GM21786 (cell line): ENCODE data around the gene POU6F1.

ENCODE experiments used
- ATAC-seq: cut with Tn5 transposase; IDR thresholded peaks from one replicate; pipeline ENCODE4 v1.9.1; 2021; ENCODE audit not compliant: unreplicated experiment

POU6F1 gene

GRCh38 chr12:51171884-51172514 lies 45.9 kb downstream of the POU6F1 start:
- ATAC-seq = no peak

DNA sequence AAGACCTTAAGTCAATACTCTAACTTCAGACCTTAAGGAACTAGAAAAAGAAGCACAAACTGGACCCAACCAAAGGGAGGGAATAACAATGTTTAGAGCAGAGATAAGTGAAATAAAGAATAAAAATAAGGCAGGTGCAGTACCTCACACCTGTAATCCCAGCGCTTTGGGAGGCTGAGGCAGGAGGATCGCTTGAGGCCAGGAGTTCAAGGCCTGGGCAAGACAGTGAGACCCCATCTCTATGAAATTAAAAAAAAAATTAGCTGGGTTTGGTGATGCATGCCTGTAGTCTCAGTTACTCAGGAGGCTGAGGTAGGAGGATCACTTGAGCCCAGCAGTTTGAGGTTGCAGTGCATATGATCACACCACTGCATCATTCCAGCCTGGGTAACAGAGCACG lies 54.1 kb downstream of the POU6F1 start:
- no peak for ATAC-seq

DNA sequence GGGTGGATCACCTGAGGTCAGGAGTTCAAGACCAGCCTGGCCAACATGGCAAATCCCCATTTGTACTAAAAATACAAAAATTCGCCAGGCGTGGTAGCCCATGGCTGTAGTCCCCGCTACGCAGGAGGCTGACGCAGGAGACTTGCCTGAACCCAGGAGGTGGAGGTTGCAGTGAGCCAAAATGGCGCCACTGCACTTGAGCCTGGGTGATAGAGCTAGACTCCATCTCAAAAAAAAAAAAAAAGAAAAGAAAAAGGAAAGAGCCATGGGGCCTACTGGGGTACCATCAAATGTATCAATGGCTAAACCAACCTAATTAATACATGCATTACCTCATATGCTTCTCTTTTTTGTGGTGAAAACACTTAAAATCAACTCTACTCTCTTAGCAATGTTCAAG lies 55.6 kb downstream of the POU6F1 start:
- no peak for ATAC-seq

- no peak for ATAC-seq
Observed at GRCh38 chr12:51160814-51161459, 56.9 kb downstream of the POU6F1 start.

DNA sequence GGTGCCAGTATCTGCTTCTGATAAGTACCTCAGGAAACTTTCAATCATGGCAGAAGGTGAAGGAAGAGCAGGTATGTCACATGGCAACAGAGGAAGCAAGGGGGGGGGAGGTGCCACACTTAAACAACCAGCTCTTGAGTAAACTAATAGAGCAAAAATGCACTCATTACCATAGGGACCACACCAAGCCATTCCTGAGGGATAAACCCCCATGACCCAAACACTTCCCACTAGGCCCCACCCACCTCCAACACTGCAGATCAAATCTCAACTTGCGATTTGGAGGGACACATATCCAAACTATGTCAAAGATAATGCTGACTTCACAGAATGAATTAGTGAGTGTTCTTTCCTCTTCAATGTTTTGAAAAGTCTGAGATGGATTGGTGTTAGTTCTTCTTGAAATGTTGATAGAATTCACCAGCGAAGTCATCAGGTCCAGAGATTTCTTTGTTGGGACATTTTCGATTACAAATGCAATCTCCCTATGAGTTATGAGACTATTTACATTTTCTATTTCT lies 61.6 kb downstream of the POU6F1 start:
- ATAC-seq = no peak

- no peak for ATAC-seq
Observed at GRCh38 chr12:51152953-51153352, 64.9 kb downstream of the POU6F1 start.

- no peak for ATAC-seq
Observed at GRCh38 chr12:51150777-51151176, 67.1 kb downstream of the POU6F1 start.

DNA sequence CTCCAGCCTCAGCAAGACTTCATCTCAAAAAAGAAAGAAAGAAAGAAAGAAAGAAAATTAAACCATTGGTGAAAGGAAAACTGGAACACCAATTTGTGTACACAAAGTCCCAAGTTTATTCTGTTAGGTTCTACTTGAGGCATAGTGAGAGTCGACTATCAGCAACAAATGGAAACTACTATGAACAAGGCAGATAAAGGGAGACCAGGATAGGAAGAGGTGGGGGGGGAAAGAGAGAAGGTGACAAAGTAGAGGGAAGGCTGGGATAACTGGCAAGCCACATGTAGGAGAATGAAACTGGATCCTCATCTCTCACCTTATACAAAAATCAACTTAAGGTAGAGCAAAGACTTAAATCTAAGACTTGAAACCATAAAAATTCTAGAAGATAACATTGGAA lies 70.6 kb downstream of the POU6F1 start:
- ATAC-seq = no peak

- no peak for ATAC-seq
Observed at GRCh38 chr12:51139292-51139844, 78.5 kb downstream of the POU6F1 start.
